ENCODE measurements around the gene LMX1A. TPM values are rescaled to one million over a fixed set of nuclear protein-coding genes. Genes with fewer than 3 reads are reported as not detected.
A peak's percentile ranks its signal among the peaks of the same experiment; 100 is the strongest.

The LMX1A gene
- total RNA-seq, 1 donor from 2014 or later = 0.12 TPM

DNA sequence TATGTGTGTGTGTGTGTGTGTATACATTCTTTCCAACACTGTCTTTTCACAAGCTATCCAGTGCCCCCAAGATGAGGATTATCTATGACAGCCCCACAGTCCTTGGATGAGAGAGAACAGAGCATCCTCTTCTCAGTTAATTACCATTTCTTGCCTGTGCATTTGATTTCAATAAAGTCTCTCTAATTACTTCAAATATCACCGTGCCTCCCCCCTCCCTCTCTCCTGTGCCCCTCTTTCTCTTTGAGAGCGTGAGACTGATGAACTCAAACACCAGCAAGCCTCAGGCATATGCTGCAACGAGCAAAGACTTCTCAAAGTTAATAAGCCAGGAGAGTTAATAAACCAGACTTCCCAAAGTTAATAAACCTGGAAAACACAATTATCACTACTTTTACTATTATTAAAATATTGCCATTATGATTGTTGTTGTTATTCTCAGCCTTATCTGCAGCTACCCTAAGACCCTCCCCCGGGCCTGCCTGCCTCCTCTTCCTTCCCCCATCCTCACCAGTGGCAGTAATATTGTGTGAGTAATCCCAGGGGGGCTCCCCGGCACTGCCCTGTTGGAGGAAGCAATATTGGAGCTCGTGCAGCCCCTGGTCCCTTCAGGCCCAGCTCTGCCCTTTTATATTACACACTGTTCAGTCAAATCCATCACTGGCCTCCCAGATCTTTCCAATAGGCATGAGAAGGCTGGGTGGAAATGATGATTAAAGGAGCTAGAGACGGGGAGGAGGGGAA is 30.9 kb downstream of the LMX1A start:
- DNase-seq (ENCODE audit: low spot score) = no peak

DNA sequence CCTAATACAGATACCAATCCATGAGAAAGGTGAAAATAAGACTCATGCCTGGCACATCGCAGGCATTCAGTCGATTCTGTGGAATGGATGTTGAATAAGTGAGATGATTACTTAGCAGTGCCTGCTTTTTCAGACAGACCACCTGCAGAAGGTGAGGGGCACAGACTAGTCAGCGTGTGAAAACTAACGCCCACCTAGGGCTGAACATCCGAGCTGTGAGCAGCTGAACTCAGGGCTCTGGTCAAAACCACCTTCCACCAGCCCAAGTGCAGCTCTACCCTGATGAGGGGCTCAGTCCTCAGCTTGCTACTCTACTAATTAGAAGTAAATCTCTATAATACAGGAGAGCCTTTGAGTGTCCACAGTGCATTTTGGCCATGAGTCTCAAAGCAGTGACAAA is 32.5 kb downstream of the LMX1A start:
- DNase-seq (ENCODE audit: low spot score) = no peak

- no peak for DNase-seq (ENCODE audit: low spot score)
Measured at GRCh38 chr1:165317612-165318011, 38.9 kb downstream of the LMX1A start.

DNA sequence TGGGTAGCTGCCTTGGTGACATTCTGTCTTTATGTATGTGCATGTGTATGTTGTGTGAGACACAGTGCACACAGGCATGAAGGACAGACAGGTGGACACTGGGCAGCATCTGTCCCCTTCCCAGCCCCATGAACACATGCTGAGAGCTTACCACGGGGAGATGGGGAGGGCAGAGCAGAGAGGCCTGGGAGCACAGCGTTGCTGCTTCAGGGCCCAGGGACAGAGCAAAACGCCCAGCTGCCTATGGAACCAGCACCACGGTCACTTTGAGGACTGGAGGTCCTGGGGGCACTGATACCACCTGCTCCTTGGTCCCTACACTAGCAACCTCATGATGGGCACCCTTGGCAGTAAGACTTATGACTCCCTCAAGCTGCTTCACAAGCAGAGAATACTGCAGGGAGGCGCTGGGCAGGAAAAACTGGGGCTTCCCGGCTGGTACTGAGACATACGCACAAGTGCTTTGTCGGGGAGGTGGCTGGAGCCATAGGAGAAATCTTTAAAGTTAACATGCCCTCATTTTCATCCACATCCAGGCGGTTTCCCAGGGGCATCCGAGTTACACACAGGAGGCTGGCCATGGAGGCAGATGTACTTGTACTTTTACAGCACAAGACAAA is 40.3 kb downstream of the LMX1A start:
- no peak for DNase-seq (ENCODE audit: low spot score)

- DNase-seq (ENCODE audit: low spot score) = no peak
Measured at GRCh38 chr1:165315481-165315880, 41.0 kb downstream of the LMX1A start.

DNA sequence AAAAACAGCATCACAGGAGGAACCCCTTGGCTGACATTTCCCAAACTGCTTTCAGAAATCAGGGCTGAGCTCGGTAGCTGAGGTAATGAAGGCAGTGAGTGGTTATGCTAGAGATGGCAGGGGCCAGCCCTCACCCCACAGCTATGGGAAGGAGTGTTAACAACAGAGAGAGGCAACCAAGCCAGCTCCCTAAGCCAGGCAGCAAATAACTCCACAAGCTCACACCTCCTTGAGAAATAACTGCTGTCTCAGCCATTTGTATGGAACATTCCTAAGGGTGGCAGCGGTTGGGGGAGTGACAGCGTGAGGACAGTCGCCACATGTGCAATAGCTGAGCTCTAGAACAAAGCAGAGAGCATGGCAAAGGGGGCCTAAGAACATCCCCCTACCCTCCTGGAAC is 42.6 kb downstream of the LMX1A start:
- DNase-seq (ENCODE audit: low spot score) = no peak

- no peak for DNase-seq (ENCODE audit: low spot score)
Measured at GRCh38 chr1:165312591-165312990, 43.9 kb downstream of the LMX1A start.

GRCh38 chr1:165306543-165307434 is 49.7 kb downstream of the LMX1A start:
- DNase-seq (ENCODE audit: low spot score) = no peak

- no peak for DNase-seq (ENCODE audit: low spot score)
Measured at GRCh38 chr1:165303386-165303785, 53.1 kb downstream of the LMX1A start.

DNA sequence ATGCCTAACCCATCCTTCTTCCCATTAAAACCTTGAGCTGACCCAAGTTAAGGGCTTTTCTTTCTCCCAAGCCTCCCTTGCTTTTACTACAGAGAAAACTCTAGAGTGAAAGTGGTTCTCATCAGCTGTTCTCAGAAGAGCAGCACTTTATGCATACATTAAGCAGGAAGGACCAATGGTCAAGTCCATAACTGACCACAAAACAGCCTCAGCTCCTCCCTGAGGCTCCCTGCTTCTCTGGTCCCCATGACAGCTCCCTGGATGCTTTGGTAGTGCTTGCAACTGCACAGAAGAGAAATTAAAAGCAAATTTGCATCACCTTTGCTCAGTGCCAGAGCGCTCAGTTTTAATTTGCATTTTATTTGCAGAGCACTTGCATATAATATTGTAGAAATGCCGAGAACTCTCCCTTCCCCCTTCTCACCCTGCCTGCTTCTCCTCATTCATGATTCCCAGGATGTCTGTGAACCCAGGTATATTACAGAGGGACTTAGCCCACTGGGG is 56.1 kb downstream of the LMX1A start:
- DNase-seq (ENCODE audit: low spot score) = no peak

DNA sequence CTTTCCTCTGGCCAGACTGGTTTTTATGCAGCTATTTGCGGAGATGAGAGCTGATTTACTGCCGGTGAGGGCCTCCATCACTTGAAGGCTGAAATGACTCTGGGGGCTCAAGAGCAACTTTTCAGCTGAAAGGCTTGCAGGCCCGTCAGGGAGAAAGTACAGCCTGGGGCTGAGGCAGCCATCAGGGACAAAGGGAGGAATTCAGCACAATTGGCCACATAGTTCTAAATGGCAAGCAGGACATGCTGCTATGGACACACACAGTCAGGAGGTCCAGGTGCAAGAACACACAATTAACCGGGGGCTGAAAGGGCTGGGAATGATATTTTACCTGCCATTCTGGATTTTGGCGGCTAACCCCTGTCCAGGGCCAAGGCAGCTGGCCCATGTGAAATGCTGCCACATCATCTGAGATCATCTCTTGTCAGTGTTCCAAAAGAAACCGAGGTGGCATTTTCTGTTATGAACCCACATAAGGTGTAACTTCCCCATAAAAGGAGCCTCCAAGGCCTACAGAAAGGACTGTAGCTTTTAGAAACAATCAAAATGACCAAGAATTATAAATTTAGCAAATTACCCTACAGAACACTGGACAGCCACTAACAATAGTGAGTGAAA is 58.2 kb downstream of the LMX1A start:
- no peak for DNase-seq (ENCODE audit: low spot score)

- no peak for DNase-seq (ENCODE audit: low spot score)
Measured at GRCh38 chr1:165296205-165296604, 60.3 kb downstream of the LMX1A start.

- peak; percentile 14 for DNase-seq (ENCODE audit: low spot score)
Measured at GRCh38 chr1:165290148-165290547, 66.4 kb downstream of the LMX1A start.

GRCh38 chr1:165289556-165289955 is 67.0 kb downstream of the LMX1A start:
- DNase-seq (ENCODE audit: low spot score) = no peak

GRCh38 chr1:165288350-165289120 is 68.0 kb downstream of the LMX1A start:
- peak; percentile 12 for DNase-seq (ENCODE audit: low spot score)

- no peak for DNase-seq (ENCODE audit: low spot score)
Measured at GRCh38 chr1:165287781-165288180, 68.7 kb downstream of the LMX1A start.

GRCh38 chr1:165287329-165287728 is 69.2 kb downstream of the LMX1A start:
- DNase-seq (ENCODE audit: low spot score) = no peak

GRCh38 chr1:165284454-165284853 is 72.1 kb downstream of the LMX1A start:
- DNase-seq (ENCODE audit: low spot score) = no peak

- no peak for DNase-seq (ENCODE audit: low spot score)
Measured at GRCh38 chr1:165281207-165281901, 75.2 kb downstream of the LMX1A start.

DNA sequence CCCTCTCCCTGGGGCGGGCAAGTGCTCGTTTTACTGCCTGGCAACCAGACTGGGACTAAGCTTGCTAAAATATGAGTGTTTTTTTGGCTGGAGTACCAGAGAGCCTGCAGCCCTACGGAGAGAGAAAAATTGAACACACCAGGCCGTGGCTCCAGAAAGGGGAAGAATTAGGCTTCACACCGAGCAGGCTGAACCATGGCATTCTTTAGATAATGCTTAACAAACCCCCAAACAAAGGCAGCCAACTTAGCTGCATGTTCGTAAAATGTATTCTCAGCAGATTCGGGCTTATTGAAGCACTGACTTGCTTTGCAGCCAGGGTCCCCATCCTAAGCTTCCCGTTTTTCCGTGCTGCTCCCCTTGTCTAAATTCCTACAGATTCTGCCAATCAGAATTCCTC is 76.6 kb downstream of the LMX1A start:
- no peak for DNase-seq (ENCODE audit: low spot score)

- no peak for DNase-seq (ENCODE audit: low spot score)
Measured at GRCh38 chr1:165276314-165276713, 80.2 kb downstream of the LMX1A start.

Measured in mucosa of gallbladder (tissue), 1 donor.